ENCODE results near the gene PPFIA1.

- TF ChIP-seq CTCF (IDR thresholded peaks at IDR 0.05 in 2 of 3, conservative IDR thresholded peaks at IDR 0.05 in 1 of 3; ENCODE audit: control insufficient read depth in 2 of 3, extremely low read depth in 1 of 3, insufficient read depth in 1 of 3, low read depth in 3 of 3, low read length in 3 of 3): no peak
- TF ChIP-seq KDM1A (IDR thresholded peaks at IDR 0.05; ENCODE audit: borderline replicate concordance): no peak
- no peak for TF ChIP-seq ASH2L (IDR thresholded peaks at IDR 0.05; ENCODE audit: borderline replicate concordance, low read depth)
- TF ChIP-seq HDAC2 (IDR thresholded peaks at IDR 0.05): no peak
- TF ChIP-seq MTA3 (IDR thresholded peaks at IDR 0.05; ENCODE audit: borderline replicate concordance, low read length): no peak
- no peak for TF ChIP-seq POLR2A (IDR thresholded peaks at IDR 0.05; ENCODE audit: low read depth, low read length)
- TF ChIP-seq IKZF2 (IDR thresholded peaks at IDR 0.05): no peak
- no peak for TF ChIP-seq RAD21 (IDR thresholded peaks at IDR 0.05; ENCODE audit: insufficient read depth, low read depth, low read length)
- no peak for TF ChIP-seq ZNF274 (IDR thresholded peaks at IDR 0.05; ENCODE audit: insufficient read depth, insufficient read length)
These were observed 33.7 kb downstream of the PPFIA1 start for GRCh38 chr11:70304208-70304603.

All from GM12878 (cell line).